ENCODE data around the gene MAMDC2. TPM values are rescaled to one million over a fixed set of nuclear protein-coding genes. Genes with fewer than 3 reads are reported as not detected.

The MAMDC2 gene
- total and polyA plus RNA-seq, 2 of the 8 experiments (the other 6 are each of a cell fraction or from before 2014, with no cell fraction given), result 6.1 to 15.4 TPM

GRCh38 chr9:70044490-70045307 is 1.1 kb downstream of the MAMDC2 start (continued):
- TF ChIP-seq YY1 (IDR thresholded peaks at IDR 0.05; ENCODE audit: low read depth, low read length), result no peak; the same call in 1 of the 2 replicates
- TF ChIP-seq RNF2 (IDR thresholded peaks at IDR 0.05; ENCODE audit: borderline replicate concordance, low read depth, low read length, missing control alignments, poor library complexity, severe bottlenecking), result no peak
- TF ChIP-seq MAX (IDR thresholded peaks at IDR 0.05), result no peak
- TF ChIP-seq TAF1 (IDR thresholded peaks at IDR 0.05; ENCODE audit: low read depth, low read length), result 0 out of 2 replicates have a peak, but pooled peaks have one; percentile 26
- TF ChIP-seq PHF8 (conservative IDR thresholded peaks at IDR 0.05; ENCODE audit: low read depth, low read length), result 0 out of 2 replicates have a peak, but pooled peaks have one; percentile 2
- TF ChIP-seq POLR2A (IDR thresholded peaks at IDR 0.05; ENCODE audit: control extremely low read depth in 1 of 2, low read depth in 2 of 2, low read length in 2 of 2), result 0 out of 3 replicates have a peak, but pooled peaks of 1 of the 2 experiments have one; percentile 20
- TF ChIP-seq JUN (IDR thresholded peaks at IDR 0.05; ENCODE audit: low read depth, low read length), result no peak
- no peak for TF ChIP-seq ASH2L (IDR thresholded peaks at IDR 0.05; ENCODE audit: low read length)
- TF ChIP-seq CBX8 (IDR thresholded peaks at IDR 0.05; ENCODE audit: borderline replicate concordance, low read depth, low read length), result no peak
- no peak for TF ChIP-seq CEBPB (IDR thresholded peaks at IDR 0.05; ENCODE audit: low read depth, low read length)
- no peak for TF ChIP-seq SP1 (IDR thresholded peaks at IDR 0.05; ENCODE audit: low read depth, low read length)
- TF ChIP-seq GTF2F1 (IDR thresholded peaks at IDR 0.05; ENCODE audit: borderline replicate concordance, low read depth, low read length), result no peak

Data from H1 (cell line).